HG03196 (cell line): ENCODE measurements around the gene PITPNC1.
"Not testable (repeated sequence)": the region's sequence is repeated elsewhere in the genome, so short reads cannot be mapped to it uniquely, and the experiment has no call there.

Experiments
- ATAC-seq: cut with Tn5 transposase; IDR thresholded peaks from one replicate; pipeline ENCODE4 v1.9.1; 2021; ENCODE audit not compliant: unreplicated experiment

Gene PITPNC1

GRCh38 chr17:67376737-67377487 lies at the start of gene PITPNC1:
PITPNC1 (plus strand) TSS chr17:67377281.
- ATAC-seq = peak; percentile 70

GRCh38 chr17:67328026-67328425 lies 49.1 kb upstream of the PITPNC1 start:
- no peak for ATAC-seq

GRCh38 chr17:67331381-67332161 lies 45.5 kb upstream of the PITPNC1 start:
- ATAC-seq = not testable (repeated sequence)

- ATAC-seq = not testable (repeated sequence)
Measured at GRCh38 chr17:67332162-67332508, 44.9 kb upstream of the PITPNC1 start.

GRCh38 chr17:67335245-67335835 lies 41.7 kb upstream of the PITPNC1 start:
- no peak for ATAC-seq

GRCh38 chr17:67336859-67337258 lies 40.2 kb upstream of the PITPNC1 start:
- no peak for ATAC-seq

GRCh38 chr17:67338353-67338752 lies 38.7 kb upstream of the PITPNC1 start:
- ATAC-seq = not testable (repeated sequence)

GRCh38 chr17:67343237-67343636 lies 33.8 kb upstream of the PITPNC1 start:
- ATAC-seq = no peak

- no peak for ATAC-seq
Measured at GRCh38 chr17:67347826-67348225, 29.3 kb upstream of the PITPNC1 start.

- no peak for ATAC-seq
Measured at GRCh38 chr17:67349420-67349819, 27.7 kb upstream of the PITPNC1 start.

- no peak for ATAC-seq
Measured at GRCh38 chr17:67353161-67353560, 23.9 kb upstream of the PITPNC1 start.

GRCh38 chr17:67353929-67354574 lies 23.0 kb upstream of the PITPNC1 start:
- ATAC-seq = no peak

- ATAC-seq = no peak
Measured at GRCh38 chr17:67358612-67359011, 18.5 kb upstream of the PITPNC1 start.

- ATAC-seq = no peak
Measured at GRCh38 chr17:67359960-67360791, 16.9 kb upstream of the PITPNC1 start.

- ATAC-seq = no peak
Measured at GRCh38 chr17:67360880-67361279, 16.2 kb upstream of the PITPNC1 start.

- no peak for ATAC-seq
Measured at GRCh38 chr17:67362173-67362572, 14.9 kb upstream of the PITPNC1 start.

- ATAC-seq = no peak
Measured at GRCh38 chr17:67364847-67365737, 12.0 kb upstream of the PITPNC1 start.

- peak; percentile 12 for ATAC-seq
Measured at GRCh38 chr17:67365738-67366192, 11.3 kb upstream of the PITPNC1 start.
